Measurements from ENCODE around the gene ANLN.

DNA sequence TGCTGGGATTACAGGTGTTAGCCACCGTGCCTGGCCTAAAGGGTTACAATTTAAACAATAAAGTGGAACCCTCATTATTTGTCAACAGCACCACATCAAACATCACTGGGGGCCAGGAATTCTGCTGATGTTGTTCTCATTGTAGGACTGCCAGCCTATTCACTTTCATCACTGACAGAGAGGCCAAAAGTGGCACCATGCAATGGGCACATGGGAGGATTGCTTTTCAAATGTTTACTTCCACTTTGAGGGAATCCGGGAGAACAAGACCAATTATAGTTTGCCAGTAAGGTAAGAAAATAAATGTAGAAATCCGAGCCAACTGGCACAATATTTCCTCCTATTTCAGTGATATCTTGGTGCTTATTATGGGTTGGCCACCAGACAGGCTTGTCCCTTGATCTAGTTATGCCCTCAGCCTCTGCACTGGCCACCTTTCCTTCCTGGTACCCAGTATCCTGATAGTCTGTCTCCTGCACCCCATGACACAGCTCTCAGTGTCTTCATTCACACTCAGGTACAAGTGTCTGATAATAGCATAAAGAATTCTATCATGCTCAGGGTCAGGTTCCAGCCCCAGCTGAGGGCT is 82.6 kb downstream of the ANLN start:
- TF ChIP-seq, protein P1, sequence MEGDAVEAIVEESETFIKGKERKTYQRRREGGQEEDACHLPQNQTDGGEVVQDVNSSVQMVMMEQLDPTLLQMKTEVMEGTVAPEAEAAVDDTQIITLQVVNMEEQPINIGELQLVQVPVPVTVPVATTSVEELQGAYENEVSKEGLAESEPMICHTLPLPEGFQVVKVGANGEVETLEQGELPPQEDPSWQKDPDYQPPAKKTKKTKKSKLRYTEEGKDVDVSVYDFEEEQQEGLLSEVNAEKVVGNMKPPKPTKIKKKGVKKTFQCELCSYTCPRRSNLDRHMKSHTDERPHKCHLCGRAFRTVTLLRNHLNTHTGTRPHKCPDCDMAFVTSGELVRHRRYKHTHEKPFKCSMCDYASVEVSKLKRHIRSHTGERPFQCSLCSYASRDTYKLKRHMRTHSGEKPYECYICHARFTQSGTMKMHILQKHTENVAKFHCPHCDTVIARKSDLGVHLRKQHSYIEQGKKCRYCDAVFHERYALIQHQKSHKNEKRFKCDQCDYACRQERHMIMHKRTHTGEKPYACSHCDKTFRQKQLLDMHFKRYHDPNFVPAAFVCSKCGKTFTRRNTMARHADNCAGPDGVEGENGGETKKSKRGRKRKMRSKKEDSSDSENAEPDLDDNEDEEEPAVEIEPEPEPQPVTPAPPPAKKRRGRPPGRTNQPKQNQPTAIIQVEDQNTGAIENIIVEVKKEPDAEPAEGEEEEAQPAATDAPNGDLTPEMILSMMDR (IDR thresholded peaks at IDR 0.05 in 8 of 11, conservative IDR thresholded peaks at IDR 0.05 in 3 of 11): no peak
- no peak for TF ChIP-seq POLR2AphosphoS5 (IDR thresholded peaks at IDR 0.05)
- no peak for TF ChIP-seq POLR2A (IDR thresholded peaks at IDR 0.05)
